Gastrocnemius medialis (tissue), 4 donors: ENCODE measurements around the gene MYO1E.

Experiments
- CTCF ChIP-seq, 5 experiments: fragments of 450-650 bp in 3 of 5; fragments of 200-600 bp in 2 of 5; sonication (generic) in 2 of 5; IDR thresholded peaks in 4 of 5; conservative IDR thresholded peaks in 1 of 5; 1 replicate in 4 of 5; 2 replicates in 1 of 5; pipeline ENCODE4 v1.5.1; 2016 to 2019; ENCODE audit warnings: antibody characterized with exemption in 5 of 5, mild to moderate bottlenecking in 3 of 5, moderate library complexity in 3 of 5
- POLR2A ChIP-seq, 2 donors: fragments of 450-650 bp; IDR thresholded peaks; one replicate each; pipeline ENCODE4 v1.6.1; 2017; ENCODE audit warnings: antibody characterized with exemption in 2 of 2, mild to moderate bottlenecking in 2 of 2, moderate library complexity in 2 of 2

- TF ChIP-seq CTCF (IDR thresholded peaks at IDR 0.05 in 4 of 5, conservative IDR thresholded peaks at IDR 0.05 in 1 of 5) (no peak), POLR2A (IDR thresholded peaks at IDR 0.05) (no peak)
These were observed 47.4 kb upstream of the MYO1E start for GRCh38 chr15:59420108-59420507.
